PFSK-1 (cell line): Measurements from ENCODE around the gene AKAP8L.

Experiments
- FOXP2 ChIP-seq: optimal IDR thresholded peaks from 2 replicates; pipeline ENCODE3; 2011; ENCODE audit warnings: borderline replicate concordance, control low read depth, inconsistent platforms; ENCODE audit not compliant: insufficient read depth; ENCODE audit errors: extremely low read length, extremely low read depth
- POLR2AphosphoS5 ChIP-seq: IDR thresholded peaks from 2 replicates; pipeline ENCODE4 v1.6.1; 2012; ENCODE audit warnings: low read depth, mild to moderate bottlenecking, control low read depth, low read length, moderate library complexity
- REST ChIP-seq, 2 experiments: IDR thresholded peaks; 2 replicates each; pipeline versions ENCODE4 v1.6.1 to v1.8.0; 2011 to 2012; ENCODE audit warnings: low read depth in 2 of 2, low read length in 2 of 2, control low read depth in 1 of 2, inconsistent platforms in 1 of 2, mild to moderate bottlenecking in 1 of 2, moderate library complexity in 1 of 2; ENCODE audit not compliant: insufficient read depth in 1 of 2
- SIN3A ChIP-seq: IDR thresholded peaks from 2 replicates; pipeline ENCODE4 v1.6.1; 2012; ENCODE audit warnings: mild to moderate bottlenecking, low read length, moderate library complexity, borderline replicate concordance; ENCODE audit not compliant: insufficient read depth
- TAF1 ChIP-seq: IDR thresholded peaks from 2 replicates; pipeline ENCODE4 v1.6.1; 2012; ENCODE audit warnings: low read length, control low read depth, borderline replicate concordance; ENCODE audit not compliant: insufficient read depth

- TF ChIP-seq SIN3A, result no peak
- TF ChIP-seq POLR2AphosphoS5, result no peak
- no peak for TF ChIP-seq TAF1
- TF ChIP-seq REST (IDR thresholded peaks at IDR 0.05; ENCODE audit: insufficient read depth in 1 of 2, low read depth in 2 of 2, low read length in 2 of 2), result no peak
- no peak for TF ChIP-seq FOXP2
These were observed 60.9 kb downstream of the AKAP8L start for GRCh38 chr19:15357906-15358305.
